Hippocampal formation (tissue), 2 donors: ENCODE data around the gene CD109.
A peak's percentile ranks its signal among the peaks of the same experiment; 100 is the strongest.
"Not testable (repeated sequence)": the region's sequence is repeated elsewhere in the genome, so short reads cannot be mapped to it uniquely, and the experiment has no call there.

ENCODE experiments used
- DNase-seq, 2 donors: peaks; one replicate each; lab custom pipeline; 2025; lab: John Stamatoyannopoulos, UW

The CD109 gene

DNA sequence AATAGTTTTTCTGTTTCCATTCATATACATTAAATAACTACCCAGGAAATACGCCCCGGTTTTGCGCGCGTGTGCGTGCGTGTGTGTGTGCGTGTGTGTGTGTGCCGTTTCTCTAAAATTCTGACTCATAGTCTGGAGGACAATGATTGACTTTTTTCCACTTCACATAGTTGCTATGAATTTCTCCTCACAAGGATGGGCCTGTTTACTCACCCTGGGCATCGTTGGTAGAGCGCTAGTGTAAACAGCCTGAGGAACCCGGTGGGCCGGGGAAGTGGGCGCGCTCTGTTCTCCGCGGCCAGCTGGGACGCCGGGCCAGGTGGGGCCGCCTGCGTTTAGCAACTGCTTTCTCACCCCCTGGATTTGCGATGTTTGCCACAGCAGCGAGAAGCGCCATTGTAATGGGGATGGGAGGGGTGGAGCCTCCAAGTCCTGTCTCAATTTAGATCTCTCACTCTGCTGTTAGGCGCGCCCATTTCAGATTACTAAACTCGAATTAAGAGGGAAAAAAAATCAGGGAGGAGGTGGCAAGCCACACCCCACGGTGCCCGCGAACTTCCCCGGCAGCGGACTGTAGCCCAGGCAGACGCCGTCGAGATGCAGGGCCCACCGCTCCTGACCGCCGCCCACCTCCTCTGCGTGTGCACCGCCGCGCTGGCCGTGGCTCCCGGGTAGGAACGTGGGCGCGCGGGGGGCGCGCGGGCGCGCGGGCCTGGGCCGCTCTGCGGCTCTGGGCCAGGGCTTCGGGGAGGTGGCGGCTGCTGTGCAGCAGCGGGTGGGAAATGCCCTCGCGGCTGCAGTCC lies at the start of gene CD109:
Gene CD109, plus strand, starts transcription at position 585 of the 803 bp plus-strand sequence. Its CDS starts 13 bp downstream, at position 598.
- no peak for DNase-seq

DNA sequence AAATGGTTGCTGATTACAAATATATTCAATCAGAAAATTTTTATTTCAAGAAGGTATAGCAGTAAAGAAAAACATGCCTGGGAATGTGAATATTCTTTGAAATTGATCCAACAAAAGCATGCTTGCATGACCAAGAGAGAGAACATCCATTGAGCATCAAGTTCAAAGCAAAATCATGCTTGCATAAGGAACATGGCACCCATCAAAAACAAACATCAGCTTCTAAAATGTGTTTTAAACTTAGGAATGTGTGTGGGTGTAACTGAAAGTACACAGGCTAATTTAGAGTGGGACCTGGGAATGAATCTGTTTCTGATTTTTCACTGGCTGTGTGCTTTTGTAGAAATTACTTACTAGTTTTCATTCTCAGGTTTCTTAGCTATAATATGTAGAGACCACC lies 47.8 kb upstream of the CD109 start:
- no peak for DNase-seq

DNA sequence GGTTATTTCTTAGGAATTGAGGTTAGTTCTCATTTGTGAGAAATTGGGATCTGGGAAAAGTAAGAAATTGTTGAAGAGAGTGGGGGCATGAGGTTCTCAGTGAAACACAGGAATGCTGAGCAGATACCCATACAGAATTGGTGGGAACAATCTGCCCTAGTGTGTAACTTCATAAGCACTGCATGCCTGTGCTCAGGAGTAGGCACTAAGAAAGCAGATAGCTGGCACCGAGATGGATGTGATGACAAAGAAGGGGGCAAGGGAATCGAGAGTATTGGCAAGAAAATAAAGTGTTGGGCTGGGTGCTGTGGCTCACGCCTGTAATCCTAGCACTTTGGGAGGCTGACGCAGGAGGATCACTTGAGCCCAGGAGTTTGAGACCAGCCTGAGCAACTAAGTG lies 46.2 kb upstream of the CD109 start:
- DNase-seq, result no peak

DNA sequence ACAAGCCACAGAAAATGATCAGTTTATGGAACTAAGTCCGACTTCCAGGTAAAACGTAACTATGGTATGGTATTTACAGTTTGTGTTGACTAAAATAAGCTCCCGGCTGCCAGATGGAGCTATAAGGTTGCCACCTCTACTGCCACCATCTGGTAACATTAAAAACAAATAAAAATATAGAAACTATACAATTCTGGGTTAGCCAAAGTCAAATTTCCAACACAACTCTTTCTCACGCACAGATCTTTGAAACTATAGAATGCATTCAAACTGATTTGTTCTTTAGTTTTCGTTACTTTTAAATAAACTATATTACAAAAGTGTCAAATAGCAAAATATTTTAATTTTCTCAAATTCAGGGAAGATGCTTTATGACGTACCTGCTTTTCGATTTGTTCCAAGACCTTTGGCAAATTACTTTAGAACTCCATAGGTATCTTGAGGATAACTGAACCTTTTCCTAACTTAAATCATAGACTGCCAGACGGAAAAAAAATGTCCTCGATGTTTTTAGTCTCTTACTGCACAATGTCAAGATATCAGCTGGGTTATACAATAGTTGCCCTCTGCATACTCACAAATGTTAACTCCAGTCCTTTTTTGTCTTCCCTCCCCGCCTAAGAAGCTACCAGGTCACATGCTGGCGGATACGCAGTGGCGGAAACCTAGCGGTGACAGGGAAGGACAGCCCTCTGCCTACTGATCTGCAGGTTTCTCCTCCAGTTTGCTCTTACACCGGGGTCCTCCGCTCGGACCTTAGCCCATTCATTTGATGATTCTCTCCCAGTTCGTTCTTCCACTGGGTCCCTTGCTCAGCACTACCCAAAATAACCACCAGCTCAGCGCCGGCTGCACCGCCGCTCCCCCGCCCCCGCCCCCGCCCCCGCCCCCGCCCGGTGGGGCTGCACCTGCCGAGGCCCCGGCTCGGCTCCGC lies 43.1 kb upstream of the CD109 start:
- DNase-seq, result peak; percentile 52 to 55

DNA sequence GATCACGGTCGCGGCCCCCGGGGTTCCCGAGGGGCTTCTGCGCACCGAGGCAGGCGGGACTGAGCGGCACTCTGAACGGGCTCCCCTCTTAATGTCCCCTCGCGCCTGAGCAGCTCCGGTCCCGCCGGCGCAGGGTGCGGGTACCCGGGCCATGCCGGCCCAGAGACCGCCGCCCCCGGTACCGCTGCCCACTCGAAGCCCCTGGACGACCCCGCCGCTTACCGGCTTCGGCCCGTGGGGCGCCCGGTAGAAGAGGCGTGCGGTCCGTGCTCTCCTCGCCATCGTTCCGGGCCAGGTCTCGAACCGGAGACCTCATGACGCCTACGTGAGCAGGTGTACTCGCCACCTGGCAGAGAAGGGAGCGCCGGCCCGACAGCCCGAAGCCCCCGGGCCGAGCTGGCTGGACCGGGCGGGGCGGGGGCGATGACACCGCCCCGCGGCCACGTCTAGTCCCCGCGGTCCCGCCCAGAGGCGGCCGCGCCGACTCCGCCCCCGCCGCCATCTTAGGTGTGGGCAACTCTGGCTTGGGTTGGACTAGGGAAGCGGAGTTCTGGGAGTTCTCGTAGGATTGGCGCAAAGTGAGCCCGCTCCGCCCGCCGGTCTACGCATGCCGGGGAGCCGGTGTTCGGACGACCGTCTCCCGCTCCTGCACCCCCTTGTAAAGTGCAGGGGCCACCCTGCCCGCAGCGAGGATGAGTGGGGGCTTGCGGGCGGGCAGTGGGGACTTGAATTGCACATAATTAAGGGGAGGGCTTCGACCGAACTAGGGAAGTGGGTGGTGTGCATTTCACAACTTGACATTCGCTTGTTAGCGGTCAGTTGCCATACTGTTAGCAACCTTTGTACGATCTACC lies 42.2 kb upstream of the CD109 start, which contains the start of gene SLC17A5:
Gene SLC17A5, minus strand, starts transcription at position 422 of the 854 bp plus-strand sequence. Its CDS starts 106 bp downstream, at position 316.
- peak; percentile 93 for DNase-seq

DNA sequence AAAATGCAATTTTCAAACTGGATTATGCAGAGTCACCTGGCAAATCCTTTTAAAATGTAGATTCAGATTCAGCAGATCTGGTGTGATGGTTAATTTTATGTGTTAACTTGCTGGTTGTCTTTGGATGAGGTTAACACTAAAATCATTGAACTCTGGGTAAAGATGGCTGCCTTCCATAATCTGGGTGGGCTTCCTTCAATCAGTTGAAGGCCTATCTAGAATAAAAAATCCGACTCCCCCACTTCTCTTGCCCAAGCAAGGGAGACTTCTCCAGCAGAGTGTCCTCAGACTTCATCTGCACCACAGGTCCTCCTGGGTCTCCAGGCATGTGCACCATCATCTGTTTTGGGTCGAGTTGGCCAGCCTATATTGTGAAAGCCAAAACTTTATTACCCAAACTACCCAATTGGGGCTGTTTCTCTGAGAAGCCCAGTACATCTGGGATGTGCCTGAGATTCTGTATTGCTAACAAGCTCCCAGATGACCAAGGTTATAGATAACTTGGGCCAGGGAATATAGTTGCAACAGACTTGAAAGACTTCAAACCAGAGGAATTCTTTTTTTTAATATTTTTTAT lies 40.6 kb upstream of the CD109 start:
- no peak for DNase-seq

DNA sequence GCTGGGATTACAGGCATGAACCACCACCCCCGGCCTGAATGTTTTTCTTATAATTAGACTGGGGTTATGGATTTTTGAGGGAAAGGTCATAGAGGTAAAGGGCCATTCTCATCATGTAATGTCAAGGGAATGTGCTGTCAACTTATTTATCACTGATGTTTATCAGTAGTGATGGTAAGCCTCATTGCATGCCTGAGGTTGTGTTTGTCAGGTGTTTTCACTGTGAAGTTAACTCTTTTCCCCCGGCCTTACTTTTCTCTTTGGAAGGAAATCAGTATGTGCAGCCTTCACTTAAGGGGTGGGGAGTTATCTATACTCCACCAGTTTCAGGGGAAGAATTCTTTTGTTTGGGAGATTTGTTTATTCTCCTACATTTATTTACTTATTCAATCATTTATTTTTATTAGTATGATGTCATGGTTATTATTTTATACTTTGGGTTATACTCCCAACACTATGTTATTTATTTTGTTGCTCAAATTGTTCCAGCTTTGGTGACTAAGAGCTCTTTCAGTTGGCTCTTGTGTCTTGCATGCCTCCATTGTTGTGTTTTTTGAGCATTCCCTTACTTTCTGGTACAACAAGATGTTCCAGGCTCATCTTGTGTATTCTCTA lies 39.4 kb upstream of the CD109 start:
- no peak for DNase-seq

DNA sequence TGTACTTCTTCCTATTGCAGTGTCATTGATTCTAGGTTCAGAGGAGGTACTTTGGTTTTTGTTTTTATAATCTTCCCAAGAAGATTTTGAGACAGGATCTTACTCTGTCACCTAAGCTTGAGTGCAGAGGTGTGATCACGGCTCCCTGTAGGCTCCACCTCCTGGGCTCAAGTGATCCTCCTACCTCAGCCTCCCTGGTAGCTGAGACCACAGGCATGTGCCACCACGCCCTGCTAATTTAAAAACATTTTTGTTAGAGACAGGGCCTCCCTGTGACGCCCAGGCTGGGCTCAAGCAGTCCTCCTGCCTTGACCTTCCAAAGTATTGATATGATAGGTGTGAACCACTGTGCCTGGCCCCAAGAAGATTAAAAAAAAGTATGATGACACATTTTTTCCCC lies 38.8 kb upstream of the CD109 start:
- DNase-seq, result no peak

DNA sequence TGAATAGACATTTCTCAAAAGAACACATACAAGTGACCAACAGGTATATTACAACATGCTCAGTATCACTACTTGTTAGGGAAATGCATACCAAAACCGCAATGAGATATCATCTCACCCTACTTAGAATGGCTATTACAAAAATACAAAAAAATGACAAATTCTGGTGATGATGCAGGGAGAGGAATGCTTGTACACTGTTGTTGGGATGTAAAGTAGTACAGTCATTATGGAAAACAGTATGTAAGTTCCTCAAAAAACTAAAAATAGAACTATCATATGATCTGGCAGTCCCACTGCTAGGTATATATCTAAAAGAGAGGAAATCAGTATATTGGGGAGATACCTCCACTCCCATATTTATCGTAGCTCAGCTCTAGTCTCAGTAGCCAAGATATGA lies 31.3 kb upstream of the CD109 start:
- no peak for DNase-seq

DNA sequence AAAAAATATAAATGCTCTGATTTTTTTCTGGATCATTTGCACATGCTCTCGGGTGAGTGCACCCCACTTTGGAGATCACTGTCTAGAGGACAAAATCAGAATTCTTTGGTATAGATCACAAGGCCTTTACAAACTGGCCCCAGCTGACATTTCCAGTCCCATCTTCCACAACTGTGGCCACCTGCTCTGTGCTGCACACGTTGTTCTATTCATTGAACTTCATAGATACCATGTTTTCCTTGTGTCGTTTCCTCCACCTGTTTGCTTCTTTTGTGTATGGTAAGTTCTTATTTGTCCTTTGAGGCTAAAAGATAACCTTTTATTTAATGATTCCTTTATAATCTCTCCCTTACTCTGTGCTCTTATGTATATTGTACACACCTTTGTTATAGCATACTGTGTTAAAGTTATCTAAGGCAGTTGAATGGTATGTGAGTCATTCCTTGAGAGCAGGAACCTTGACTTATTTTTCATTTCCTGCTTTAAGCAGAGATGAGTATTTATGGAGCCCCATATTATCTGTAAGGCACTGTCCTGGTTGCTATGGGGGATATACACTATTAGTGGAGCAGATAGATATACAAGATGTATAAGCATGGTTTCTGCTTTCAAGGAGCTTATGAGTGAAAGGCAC lies 30.2 kb upstream of the CD109 start:
- DNase-seq, result no peak

DNA sequence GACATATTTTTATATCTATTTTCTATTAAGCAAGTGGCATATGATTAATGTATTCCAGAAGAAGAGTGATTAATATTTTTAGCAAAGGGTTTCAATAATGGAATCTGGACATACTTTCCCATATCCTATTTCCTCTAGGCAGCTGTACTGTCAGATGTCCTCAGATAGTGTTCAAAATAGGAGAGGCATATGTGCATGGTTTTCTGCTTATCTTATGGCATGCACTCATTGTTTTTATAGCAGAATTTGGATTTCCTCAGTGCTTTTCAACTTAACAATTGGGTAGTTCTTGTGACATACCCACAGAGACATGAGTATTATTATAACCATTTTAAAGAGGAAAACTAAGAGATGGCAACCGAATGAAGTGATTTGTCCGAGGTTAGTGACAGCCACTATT lies 29.6 kb upstream of the CD109 start:
- no peak for DNase-seq

DNA sequence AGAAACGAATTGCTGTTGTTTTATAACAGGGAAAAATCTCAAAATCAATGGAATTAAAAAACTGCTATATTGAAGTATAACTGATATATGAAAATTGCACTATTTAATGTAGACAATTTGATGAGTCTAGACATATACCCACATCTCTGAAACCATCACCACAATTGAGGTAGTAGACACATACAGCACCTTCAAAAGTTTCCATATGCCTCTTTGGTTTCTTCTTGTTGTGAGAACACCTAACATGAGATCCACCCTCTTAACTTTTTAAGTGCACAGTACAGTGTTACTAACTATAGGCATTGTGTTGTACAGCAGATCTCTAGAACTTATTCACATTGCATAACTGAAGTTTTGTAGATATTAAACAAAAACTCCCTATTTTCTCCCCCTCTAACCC lies 28.2 kb upstream of the CD109 start:
- no peak for DNase-seq

DNA sequence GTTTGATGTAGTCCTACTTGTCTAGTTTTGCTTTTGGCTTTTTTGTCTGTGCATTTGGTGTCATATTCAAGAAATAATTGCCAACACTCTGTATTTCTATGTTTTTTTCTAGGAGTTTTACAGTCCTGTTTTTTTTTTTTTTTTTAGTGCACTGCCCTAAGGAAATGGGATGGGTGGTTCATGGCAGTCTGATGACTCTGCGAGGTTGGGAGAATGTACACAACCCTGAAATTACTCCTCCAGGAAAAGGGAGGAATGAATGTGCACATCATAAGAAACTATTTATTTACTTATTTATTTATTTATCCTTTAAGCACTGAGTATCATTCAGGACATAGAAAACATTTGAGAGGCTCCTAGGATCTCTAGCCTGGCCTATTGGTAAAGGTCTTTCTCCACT lies 27.0 kb upstream of the CD109 start:
- DNase-seq, result no peak

DNA sequence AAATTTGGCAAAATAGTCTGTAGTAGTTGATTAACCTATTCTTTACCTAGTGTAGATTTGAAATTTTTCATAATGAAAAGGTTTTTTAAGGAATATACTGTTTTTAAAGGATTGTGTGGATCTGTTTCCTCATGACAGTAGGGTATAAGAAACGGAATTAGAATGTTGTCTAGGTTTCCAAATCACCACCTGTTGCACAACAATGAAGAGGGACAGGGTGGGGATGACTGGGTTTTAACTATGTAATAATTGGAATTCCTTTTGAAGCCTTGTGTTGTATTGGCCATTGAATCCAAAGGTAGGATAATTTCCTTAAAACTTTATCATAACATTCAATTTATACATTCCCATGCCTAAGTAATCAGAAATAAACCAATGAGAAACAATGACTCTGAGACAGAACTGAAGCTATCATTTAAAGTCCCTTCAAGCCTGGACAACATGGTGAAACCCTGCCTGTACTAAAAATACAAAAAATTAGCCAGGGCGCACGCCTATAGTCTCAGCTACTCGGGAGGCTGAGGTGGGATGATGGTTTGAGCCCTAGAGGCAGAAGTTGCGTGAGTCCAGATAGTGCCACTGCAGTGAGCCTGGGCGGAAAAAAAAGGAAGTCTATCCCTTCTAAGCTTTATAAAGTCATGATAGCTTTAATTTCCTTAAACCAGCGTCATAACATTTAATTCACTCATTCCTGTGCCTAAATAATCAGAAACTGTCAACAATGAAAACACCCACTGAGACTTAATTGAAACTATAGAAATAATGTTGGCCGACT lies 23.9 kb upstream of the CD109 start:
- DNase-seq, result no peak

DNA sequence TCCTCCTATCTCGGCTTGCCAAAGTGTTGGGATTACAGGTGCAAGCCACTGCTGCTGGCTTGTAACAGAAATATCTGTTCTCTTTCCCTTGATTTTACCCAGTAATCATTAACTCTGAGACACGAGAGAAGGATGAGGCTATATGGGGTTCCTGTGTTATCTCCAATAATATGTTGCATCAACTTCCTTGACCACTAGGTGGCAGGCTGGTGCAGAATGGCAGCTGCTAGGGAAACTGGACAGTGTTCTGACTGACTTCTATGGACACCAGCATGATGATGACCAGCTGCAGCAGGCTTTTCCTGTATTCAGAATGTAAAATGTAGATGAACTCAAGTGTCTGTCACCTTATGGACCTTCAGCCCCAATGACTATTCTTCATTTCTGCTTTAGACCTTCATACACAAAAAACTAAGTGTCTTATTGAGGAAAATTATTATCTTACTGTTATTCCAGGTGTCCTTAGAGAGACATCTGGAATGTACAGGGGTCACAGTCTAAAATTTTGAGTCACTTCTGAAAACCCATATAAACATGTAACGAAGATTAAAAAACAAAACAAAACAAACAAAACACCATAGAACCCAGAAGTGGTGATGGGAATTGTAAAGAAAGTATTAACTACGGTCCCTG lies 20.4 kb upstream of the CD109 start:
- DNase-seq, result peak; percentile 37 to 68

DNA sequence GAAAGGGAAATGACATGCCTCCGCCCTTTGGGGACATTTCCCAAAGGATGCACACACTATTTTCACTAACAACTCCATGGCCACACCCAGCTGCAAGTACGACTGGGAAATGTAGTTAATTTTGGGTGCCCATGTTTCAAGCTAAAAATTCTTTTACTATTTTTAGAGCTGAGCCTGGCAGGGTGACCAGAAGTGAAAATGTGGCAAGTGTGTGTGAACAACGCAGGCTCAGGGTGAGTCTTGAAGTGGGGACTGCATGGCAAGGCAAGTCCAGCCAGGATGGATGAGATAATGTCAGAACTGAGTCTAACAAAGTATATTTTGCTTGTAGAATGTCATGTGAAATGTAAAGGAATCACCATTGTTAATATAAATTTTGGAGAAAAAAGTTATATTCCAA lies 17.0 kb upstream of the CD109 start:
- DNase-seq, result no peak

DNA sequence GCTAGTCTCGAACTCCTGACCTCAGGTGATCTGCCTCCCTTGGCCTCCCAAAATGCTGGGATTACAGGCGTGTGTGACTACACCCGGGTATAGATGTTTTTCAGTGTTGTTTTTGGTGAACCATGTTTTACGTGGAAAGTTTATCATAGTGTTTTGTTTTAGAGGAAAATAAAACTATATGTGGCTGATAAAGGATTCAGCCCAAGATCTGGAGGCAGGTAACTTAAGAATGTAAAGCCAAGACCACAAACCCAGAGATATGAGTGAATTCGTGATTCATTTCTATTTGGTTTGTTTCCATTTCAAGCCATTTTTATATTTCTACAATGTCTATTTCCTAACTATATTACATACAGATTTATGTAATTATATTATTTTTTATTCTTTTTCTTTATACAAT lies 16.2 kb upstream of the CD109 start:
- not testable (repeated sequence) for DNase-seq

DNA sequence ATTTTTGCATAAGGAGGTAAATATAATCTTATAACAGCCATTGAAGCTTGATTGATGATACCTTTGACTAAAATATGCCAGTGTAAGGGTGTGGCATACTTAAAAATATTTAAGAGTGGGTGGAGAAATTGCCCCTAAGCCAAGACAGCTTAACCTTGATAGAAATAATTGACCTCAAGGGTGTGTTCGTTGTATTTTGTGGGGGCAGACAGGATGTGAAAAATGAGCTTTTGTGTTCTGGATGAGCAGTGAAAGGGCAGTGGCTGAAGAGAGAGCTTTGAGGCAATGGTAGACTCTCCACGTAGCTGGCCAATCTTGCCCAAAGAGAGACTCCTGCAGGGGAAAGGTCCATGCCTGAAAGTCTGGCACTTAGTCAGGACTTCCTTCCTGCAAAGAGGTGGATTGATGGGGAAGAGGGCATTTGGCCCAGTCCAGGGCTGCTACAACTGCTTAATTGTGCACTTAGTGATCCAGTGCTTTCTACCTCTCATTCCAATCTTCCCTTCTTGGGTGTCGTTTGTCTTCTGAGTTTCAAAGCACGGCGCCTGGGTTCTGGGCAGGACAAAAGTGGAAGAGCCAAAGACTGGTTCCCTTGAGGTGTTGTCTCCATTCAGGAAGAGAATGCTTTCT lies 15.6 kb upstream of the CD109 start:
- DNase-seq, result no peak

DNA sequence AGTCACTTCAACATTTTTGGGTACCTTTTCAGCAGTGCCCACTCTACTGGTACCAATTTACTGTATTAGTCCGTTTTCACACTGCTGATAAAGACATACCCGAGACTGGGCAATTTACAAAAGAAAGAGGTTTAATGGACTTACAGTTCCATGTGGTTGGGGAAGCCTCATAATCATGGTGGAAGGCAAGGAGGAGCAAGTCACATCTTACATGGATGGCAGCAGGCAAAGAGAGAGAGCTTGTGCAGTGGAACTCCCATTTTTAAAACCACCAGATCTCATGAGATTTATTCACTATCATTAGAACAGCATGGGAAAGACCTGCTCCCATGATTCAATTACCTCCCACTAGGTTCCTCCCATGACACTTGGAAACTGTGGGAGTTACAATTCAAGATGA lies 12.4 kb upstream of the CD109 start:
- not testable (repeated sequence) for DNase-seq
